HL-60 (cell line): Measurements from ENCODE around the gene PRAMEF11.

Experiments
- GABPA ChIP-seq: IDR thresholded peaks from 2 replicates; pipeline ENCODE4 v1.6.1; 2012; ENCODE audit warnings: low read depth
- REST ChIP-seq: IDR thresholded peaks from 2 replicates; pipeline ENCODE4 v1.6.1; 2012; ENCODE audit warnings: low read depth; ENCODE audit not compliant: insufficient replicate concordance
- TF ChIP-seq, protein P1 (sequence below): IDR thresholded peaks from one replicate; pipeline ENCODE4 v1.5.1; 2011; ENCODE audit warnings: low read length, control low read depth, inconsistent platforms; ENCODE audit not compliant: insufficient read depth

GRCh38 chr1:12810691-12811408 is 20.4 kb downstream of the PRAMEF11 start:
- TF ChIP-seq, protein P1, sequence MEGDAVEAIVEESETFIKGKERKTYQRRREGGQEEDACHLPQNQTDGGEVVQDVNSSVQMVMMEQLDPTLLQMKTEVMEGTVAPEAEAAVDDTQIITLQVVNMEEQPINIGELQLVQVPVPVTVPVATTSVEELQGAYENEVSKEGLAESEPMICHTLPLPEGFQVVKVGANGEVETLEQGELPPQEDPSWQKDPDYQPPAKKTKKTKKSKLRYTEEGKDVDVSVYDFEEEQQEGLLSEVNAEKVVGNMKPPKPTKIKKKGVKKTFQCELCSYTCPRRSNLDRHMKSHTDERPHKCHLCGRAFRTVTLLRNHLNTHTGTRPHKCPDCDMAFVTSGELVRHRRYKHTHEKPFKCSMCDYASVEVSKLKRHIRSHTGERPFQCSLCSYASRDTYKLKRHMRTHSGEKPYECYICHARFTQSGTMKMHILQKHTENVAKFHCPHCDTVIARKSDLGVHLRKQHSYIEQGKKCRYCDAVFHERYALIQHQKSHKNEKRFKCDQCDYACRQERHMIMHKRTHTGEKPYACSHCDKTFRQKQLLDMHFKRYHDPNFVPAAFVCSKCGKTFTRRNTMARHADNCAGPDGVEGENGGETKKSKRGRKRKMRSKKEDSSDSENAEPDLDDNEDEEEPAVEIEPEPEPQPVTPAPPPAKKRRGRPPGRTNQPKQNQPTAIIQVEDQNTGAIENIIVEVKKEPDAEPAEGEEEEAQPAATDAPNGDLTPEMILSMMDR, result no peak
- TF ChIP-seq REST (no peak), GABPA (no peak)
